HUES6 (cell line): ENCODE measurements around the gene SPPL2A.

Experiments used
- H3K27ac ChIP-seq: 2 replicates; pipeline ENCODE4 v1.7.0; 2013; ENCODE audit warnings: low read depth, mild to moderate bottlenecking, low read length, inconsistent platforms
- H3K27me3 ChIP-seq: 2 replicates; pipeline ENCODE4 v1.6.1; 2013; ENCODE audit warnings: low read length; ENCODE audit not compliant: control insufficient read depth, insufficient read depth
- H3K36me3 ChIP-seq: 2 replicates; pipeline ENCODE4 v1.6.1; 2013; ENCODE audit warnings: low read length; ENCODE audit not compliant: control insufficient read depth, insufficient read depth
- H3K4me1 ChIP-seq: 2 replicates; pipeline ENCODE4 v1.6.1; 2013; ENCODE audit warnings: low read length; ENCODE audit not compliant: control insufficient read depth, insufficient read depth
- H3K4me3 ChIP-seq: 2 replicates; pipeline ENCODE4 v1.5.1; 2013; ENCODE audit warnings: low read depth, low read length
- H3K9ac ChIP-seq: one replicate; pipeline ENCODE4 v1.6.1; 2013; ENCODE audit warnings: mild to moderate bottlenecking, low read length
- H3K9me3 ChIP-seq: 2 replicates; pipeline ENCODE4 v1.6.1; 2013; ENCODE audit warnings: low read depth, low read length; ENCODE audit not compliant: control insufficient read depth, insufficient read depth

The SPPL2A gene

DNA sequence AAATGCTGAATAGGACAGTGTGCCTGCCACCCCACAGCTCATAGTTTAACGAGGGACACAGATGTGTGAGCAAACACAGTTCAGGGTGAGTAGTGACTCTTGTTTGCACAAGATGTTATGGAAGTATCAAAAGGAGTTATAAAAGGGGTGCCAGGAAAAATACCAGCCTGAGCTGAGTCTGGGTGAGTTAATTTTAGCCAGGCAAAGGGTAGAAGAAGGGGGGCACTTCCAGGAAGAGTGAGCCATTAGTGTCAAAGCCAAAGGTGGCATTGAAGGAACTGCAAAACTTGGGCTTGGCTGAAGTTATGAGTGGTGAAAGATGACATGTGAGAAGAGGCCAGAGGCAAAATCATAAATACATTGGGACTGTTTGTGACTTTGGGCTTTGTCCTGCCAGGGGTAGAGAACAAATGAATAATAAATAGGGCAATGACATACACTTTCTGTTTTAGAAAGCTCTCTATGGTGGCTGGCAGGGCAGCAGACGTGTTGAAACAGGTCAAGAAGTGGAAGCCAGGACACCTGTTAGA, 1.9 kb upstream of the SPPL2A start:
- Histone ChIP-seq H3K4me1 (peaks cover 9% of the 10 kb centered on the region; the same call in 1 of the 2 replicates), H3K4me3 (no peak overlapping the region), H3K9me3 (no peaks in the 10 kb centered on the region), H3K27me3 (no peaks in the 10 kb centered on the region), H3K27ac (no peak overlapping the region), H3K36me3 (no peaks in the 10 kb centered on the region), H3K9ac (no peak overlapping the region)

DNA sequence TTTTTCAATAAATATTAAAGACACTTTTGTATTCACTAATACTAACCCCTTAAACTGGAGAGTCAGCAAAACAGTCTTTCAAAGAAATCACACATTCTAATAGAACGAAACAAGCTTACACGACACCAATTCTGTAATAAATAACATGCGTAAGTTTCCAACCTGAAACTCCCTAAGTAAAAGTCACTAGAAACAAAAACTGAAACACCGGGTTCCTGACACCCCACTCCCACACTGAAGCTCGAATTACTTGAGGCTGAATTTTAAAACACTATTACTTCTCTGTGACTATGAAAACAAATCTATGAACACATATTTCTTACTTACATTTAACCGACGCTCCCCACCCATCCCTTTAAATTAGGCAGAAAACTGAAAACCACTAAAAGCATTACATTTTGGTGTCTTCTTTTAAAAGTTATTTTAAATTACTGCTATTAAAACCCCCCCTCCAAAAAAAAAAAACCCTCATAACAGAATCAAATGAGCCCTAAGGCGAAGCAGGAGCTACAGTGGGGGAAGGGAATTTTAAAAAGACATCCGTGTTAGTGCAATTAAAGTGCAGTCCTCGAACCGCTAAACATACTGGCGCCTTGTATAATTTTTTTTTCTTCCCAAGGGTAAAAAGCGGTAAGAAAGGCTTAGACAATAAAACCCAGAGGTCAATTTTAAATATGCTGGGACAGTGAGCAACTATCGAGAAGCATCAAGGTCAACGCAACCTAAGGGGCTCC, 878 bp downstream of the SPPL2A start:
- no peaks in the 10 kb centered on the region for H3K36me3 ChIP-seq
- peak overlapping the region; percentile 86 for H3K4me3 ChIP-seq
- H3K27me3 ChIP-seq: no peaks in the 10 kb centered on the region

DNA sequence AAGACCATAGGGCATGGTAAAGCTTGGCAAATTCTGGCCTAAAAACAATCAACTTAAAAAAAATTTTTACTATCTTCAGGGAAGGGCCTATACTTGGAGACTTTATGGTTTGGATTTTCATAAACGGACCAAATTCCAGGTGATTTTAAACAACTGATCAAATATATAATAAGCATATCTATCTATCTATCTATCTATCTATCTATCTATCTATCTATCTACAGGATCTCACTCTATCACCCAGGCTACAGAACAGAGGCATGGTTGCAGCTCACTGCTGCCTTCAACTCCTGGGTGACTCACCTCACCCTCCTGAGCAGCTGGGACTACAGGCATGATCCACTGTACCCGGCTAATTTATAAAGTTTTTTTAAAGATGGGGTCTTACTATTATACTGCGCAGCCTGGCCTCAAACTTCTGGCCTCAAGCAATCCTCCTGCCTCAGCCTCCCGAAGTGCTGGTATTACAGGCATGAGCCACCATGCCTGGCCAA, 6.7 kb downstream of the SPPL2A start:
- Histone ChIP-seq H3K4me3 (no peak overlapping the region), H3K9ac (no peak overlapping the region), H3K9me3 (no peaks in the 10 kb centered on the region), H3K27me3 (no peaks in the 10 kb centered on the region), H3K4me1 (peaks cover under 1% of the 10 kb centered on the region; the same call in 1 of the 2 replicates), H3K36me3 (no peaks in the 10 kb centered on the region; the same call in 1 of the 2 replicates), H3K27ac (no peak overlapping the region)

More for the DNA sequence above, 878 bp downstream of the SPPL2A start:
- Histone ChIP-seq H3K27ac (peak overlapping the region; percentile 78; the same call in 1 of the 2 replicates), H3K9me3 (no peaks in the 10 kb centered on the region), H3K9ac (peak overlapping the region; percentile 89), H3K4me1 (peaks cover 9% of the 10 kb centered on the region; the same call in 1 of the 2 replicates)

DNA sequence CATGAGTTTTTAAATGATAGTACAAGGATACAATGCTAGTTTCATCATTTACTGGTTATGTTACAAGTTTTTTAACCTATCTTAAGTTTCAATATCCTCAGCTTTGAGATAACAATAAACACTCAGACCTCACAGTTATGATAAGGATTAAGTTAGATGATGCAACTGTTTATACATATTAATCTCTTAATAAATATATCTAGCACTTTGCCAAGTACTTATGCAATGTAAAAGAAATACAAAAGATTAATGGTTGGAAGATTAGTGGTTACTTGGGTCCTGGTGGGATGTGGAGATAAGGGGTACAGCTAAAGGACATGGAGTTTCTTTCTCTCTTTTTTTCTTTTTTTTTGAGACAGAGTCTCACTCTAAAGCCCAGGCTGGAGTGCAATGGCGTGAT, 12.0 kb downstream of the SPPL2A start:
- H3K4me3 ChIP-seq: no peak overlapping the region
- H3K9ac ChIP-seq: no peak overlapping the region
- H3K4me1 ChIP-seq: no peaks in the 10 kb centered on the region
- H3K27me3 ChIP-seq: no peaks in the 10 kb centered on the region
- H3K27ac ChIP-seq: no peak overlapping the region
- H3K9me3 ChIP-seq: no peaks in the 10 kb centered on the region
- H3K36me3 ChIP-seq: peaks cover 3% of the 10 kb centered on the region

DNA sequence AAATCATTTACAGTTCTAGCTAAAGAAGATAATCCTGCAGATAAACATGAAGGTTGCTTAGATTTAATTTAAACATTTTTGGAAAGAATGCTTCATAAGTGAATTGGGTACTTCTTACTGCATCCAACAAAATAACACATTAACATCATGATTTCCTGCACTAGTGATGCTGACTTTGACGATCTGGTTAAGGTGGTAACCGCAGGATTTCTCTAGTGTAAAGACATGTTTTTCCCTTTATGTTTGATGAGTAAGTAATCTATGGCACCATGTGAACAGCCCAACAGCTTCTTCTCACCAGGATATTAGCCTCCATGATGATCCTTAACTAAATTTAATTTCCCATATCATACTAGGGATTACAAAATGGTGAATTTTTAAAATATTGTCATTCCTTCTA, 14.1 kb downstream of the SPPL2A start:
- H3K9me3 ChIP-seq: no peaks in the 10 kb centered on the region
- no peak overlapping the region for H3K9ac ChIP-seq
- no peaks in the 10 kb centered on the region for H3K27me3 ChIP-seq
- no peak overlapping the region for H3K4me3 ChIP-seq
- H3K4me1 ChIP-seq: no peaks in the 10 kb centered on the region
- H3K36me3 ChIP-seq: peaks cover 17% of the 10 kb centered on the region
- no peak overlapping the region for H3K27ac ChIP-seq

DNA sequence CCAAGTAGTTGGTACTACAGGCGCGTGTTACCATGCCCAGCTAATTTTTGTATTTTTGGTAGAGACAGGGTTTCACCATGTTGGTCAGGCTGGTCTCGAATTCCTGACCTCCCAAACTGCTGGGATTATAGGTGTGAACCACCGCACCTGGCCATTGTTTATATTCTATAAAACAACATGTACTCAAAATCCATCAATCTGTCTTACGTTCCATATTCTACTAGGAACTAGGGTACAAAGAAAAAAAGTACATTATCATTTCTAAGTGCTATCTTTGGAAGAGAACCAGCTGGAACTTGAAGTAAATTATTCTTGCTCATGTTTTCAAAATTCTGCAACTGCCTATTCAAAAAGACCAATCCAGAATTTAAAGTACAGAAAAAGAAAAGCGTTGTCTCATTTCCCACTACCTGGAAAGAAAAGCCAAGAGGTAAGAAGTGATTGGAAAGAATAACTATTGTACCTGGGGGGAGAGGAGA, 15.2 kb downstream of the SPPL2A start:
- Histone ChIP-seq H3K36me3 (peaks cover 17% of the 10 kb centered on the region), H3K27ac (no peak overlapping the region), H3K27me3 (no peaks in the 10 kb centered on the region), H3K4me3 (no peak overlapping the region), H3K9ac (no peak overlapping the region), H3K9me3 (no peaks in the 10 kb centered on the region), H3K4me1 (no peaks in the 10 kb centered on the region)

DNA sequence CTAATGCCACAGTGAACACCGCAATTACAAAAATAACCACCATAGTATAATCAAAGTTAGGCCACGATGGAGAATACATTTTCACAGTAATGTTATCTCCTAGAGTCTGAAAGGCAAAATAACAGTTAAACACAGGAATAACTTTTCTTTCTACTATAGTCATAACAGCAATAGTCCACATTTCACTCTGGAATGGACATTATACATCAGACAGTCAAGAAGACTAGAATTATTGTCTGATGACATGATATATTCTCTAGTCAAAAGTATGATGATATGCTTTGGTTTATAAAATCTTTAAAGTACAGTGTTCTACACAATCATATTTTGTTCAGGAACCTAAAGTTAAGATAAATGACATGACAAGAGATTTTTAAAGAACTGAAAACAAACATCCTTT, 18.0 kb downstream of the SPPL2A start:
- H3K9ac ChIP-seq: no peak overlapping the region
- peaks cover 17% of the 10 kb centered on the region for H3K36me3 ChIP-seq
- no peaks in the 10 kb centered on the region for H3K9me3 ChIP-seq
- H3K4me1 ChIP-seq: no peaks in the 10 kb centered on the region
- no peaks in the 10 kb centered on the region for H3K27me3 ChIP-seq
- no peak overlapping the region for H3K27ac ChIP-seq
- no peak overlapping the region for H3K4me3 ChIP-seq

DNA sequence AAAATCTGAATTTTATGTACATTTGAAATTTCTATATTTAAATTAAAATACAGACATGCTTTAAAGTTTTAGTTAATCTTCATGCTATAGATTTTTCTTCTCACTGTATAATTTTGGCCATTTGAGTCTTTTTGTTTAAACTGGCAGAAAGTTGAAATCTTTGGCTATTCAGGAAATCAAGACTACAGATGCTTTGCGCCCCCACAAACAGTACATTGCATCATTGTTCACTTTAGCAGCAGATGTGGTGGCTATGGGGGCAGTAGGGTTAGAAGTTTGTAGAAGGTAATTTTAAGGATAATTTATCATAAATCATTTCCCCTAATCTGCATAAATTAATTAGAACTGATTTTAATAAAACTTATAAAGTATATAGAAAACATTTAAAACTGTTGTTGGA, 20.9 kb downstream of the SPPL2A start:
- no peaks in the 10 kb centered on the region for H3K27me3 ChIP-seq
- H3K4me3 ChIP-seq: no peak overlapping the region
- no peak overlapping the region for H3K9ac ChIP-seq
- H3K9me3 ChIP-seq: no peaks in the 10 kb centered on the region
- peaks cover 21% of the 10 kb centered on the region for H3K36me3 ChIP-seq
- no peaks in the 10 kb centered on the region for H3K4me1 ChIP-seq
- H3K27ac ChIP-seq: no peak overlapping the region

DNA sequence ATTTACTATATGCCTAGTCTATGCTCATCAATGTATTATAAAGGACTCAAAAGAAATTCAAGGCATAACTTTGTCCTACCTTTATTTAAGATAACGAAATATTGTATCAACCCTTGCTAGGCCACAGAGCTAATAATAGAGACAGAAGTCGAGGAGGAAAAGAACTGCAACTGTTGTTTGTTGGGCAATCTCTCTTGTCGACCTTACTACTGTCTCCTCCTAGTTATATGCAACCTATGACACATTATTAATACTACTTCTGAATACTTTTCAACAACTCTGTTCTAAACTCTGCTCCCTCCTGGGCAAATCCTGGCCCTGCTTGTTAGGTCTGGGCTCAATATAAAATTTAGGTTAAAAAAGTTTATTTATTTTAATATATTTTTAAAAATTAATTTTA, 24.6 kb downstream of the SPPL2A start:
- H3K9ac ChIP-seq: no peak overlapping the region
- H3K4me3 ChIP-seq: no peak overlapping the region
- no peaks in the 10 kb centered on the region for H3K27me3 ChIP-seq
- H3K4me1 ChIP-seq: no peaks in the 10 kb centered on the region
- H3K27ac ChIP-seq: no peak overlapping the region
- H3K9me3 ChIP-seq: no peaks in the 10 kb centered on the region
- H3K36me3 ChIP-seq: peaks cover 17% of the 10 kb centered on the region

DNA sequence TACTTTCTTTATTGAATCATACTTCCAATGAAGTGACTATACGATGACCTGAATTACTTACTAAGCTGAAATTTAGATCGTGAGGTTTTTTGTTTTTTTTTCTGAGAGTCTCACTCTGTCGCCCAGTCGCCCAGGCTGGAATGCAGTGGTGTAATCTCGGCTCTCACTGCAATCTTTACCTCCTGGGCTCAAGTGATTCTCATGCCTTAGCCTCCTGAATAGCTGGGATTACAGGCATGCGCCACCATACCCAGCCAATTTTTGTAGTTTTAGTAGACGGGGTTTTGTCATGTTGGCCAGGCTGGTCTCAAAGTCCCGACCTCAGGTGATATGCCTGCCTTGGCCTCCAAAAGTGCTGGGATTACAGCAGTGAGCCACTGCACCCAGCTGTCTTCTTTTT, 28.7 kb downstream of the SPPL2A start:
- H3K9ac ChIP-seq: no peak overlapping the region
- H3K4me3 ChIP-seq: no peak overlapping the region
- H3K9me3 ChIP-seq: no peaks in the 10 kb centered on the region
- peaks cover 34% of the 10 kb centered on the region for H3K36me3 ChIP-seq
- no peak overlapping the region for H3K27ac ChIP-seq
- H3K27me3 ChIP-seq: no peaks in the 10 kb centered on the region
- H3K4me1 ChIP-seq: no peaks in the 10 kb centered on the region

DNA sequence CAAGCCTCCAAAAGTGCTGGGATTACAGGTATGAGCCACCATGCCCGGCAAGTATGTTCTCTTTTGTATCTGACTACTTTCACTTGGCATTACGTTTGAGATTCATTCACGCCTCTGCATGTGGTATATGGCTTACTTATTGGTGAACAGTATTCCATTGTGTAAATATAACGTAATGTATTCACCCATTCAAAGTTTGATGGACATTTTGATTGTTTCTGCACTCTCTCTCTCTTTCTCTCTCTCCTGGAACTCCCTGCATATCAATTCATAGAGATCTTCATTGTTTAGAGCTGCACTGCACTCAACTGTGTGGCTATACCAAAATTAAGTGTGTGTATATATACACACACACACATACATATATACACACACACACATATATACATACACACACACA, 30.4 kb downstream of the SPPL2A start:
- Histone ChIP-seq H3K36me3 (peaks cover 36% of the 10 kb centered on the region), H3K4me1 (no peaks in the 10 kb centered on the region), H3K9me3 (no peaks in the 10 kb centered on the region), H3K9ac (no peak overlapping the region), H3K27ac (no peak overlapping the region), H3K27me3 (no peaks in the 10 kb centered on the region), H3K4me3 (no peak overlapping the region)
